Neural cell (in vitro differentiated cells): ENCODE results near the gene CTSK.

ENCODE experiments used
- TAF1 ChIP-seq: IDR thresholded peaks from 2 replicates; pipeline ENCODE4 v1.6.1; 2012; ENCODE audit warnings: low read depth
- TF ChIP-seq, protein P1 (sequence below): fragments of 450-650 bp; IDR thresholded peaks from 2 replicates; pipeline ENCODE4 v1.5.1; 2014; ENCODE audit warnings: antibody characterized with exemption, mild to moderate bottlenecking, moderate library complexity; ENCODE audit not compliant: poor library complexity, severe bottlenecking

DNA sequence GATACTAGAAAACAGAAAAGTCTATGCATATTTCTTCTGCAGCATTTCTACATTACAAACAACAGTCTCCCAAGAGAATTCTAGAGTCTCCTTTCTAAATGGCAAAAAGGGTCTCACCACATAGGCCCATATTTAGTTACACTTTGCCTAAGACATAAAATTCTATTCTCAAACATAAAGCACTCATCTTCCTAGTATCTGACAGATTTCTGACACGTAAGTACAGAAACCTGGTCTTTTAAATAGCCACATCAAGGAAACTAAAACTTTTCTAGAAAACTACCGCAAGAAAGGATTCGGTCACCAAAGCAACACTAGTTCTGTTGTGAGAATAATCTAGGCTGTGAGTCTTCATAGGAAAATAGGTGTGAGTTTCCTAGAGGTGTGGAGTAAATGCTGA lies 33.6 kb upstream of the CTSK start:
- TF ChIP-seq, protein P1, sequence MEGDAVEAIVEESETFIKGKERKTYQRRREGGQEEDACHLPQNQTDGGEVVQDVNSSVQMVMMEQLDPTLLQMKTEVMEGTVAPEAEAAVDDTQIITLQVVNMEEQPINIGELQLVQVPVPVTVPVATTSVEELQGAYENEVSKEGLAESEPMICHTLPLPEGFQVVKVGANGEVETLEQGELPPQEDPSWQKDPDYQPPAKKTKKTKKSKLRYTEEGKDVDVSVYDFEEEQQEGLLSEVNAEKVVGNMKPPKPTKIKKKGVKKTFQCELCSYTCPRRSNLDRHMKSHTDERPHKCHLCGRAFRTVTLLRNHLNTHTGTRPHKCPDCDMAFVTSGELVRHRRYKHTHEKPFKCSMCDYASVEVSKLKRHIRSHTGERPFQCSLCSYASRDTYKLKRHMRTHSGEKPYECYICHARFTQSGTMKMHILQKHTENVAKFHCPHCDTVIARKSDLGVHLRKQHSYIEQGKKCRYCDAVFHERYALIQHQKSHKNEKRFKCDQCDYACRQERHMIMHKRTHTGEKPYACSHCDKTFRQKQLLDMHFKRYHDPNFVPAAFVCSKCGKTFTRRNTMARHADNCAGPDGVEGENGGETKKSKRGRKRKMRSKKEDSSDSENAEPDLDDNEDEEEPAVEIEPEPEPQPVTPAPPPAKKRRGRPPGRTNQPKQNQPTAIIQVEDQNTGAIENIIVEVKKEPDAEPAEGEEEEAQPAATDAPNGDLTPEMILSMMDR: no peak
- TF ChIP-seq TAF1: no peak
